Effector memory CD4-positive, alpha-beta T cell (primary cell): ENCODE data around the gene MEG3.

Source experiments
- DNase-seq, 3 donors: peaks; one replicate each; pipeline ENCODE4 v3.0.0-alpha.2; 2020
- H3K27ac ChIP-seq: 2 replicates; pipeline ENCODE4 v1.7.0; 2013; ENCODE audit warnings: mild to moderate bottlenecking, low read length, moderate library complexity; ENCODE audit not compliant: insufficient read depth, poor library complexity, severe bottlenecking
- H3K27me3 ChIP-seq: replicated peaks from 2 replicates; pipeline ENCODE4 v1.7.0; 2013; ENCODE audit warnings: mild to moderate bottlenecking, low read length; ENCODE audit not compliant: insufficient read depth, control insufficient read depth, poor library complexity, severe bottlenecking
- H3K36me3 ChIP-seq: 2 replicates; pipeline ENCODE4 v1.7.0; 2013; ENCODE audit warnings: mild to moderate bottlenecking, low read length, moderate library complexity; ENCODE audit not compliant: control insufficient read depth, insufficient read depth
- H3K4me1 ChIP-seq: 2 replicates; pipeline ENCODE4 v1.7.0; 2013; ENCODE audit warnings: low read length, mild to moderate bottlenecking; ENCODE audit not compliant: control insufficient read depth, insufficient read depth, poor library complexity, severe bottlenecking
- H3K4me3 ChIP-seq: 2 replicates; pipeline ENCODE4 v1.7.0; 2013; ENCODE audit warnings: low read length, low read depth, mild to moderate bottlenecking; ENCODE audit not compliant: insufficient read depth, poor library complexity, severe bottlenecking
- H3K9me3 ChIP-seq: 2 replicates; pipeline ENCODE4 v1.7.0; 2013; ENCODE audit warnings: mild to moderate bottlenecking, low read length, moderate library complexity; ENCODE audit not compliant: control insufficient read depth

The MEG3 gene

DNA sequence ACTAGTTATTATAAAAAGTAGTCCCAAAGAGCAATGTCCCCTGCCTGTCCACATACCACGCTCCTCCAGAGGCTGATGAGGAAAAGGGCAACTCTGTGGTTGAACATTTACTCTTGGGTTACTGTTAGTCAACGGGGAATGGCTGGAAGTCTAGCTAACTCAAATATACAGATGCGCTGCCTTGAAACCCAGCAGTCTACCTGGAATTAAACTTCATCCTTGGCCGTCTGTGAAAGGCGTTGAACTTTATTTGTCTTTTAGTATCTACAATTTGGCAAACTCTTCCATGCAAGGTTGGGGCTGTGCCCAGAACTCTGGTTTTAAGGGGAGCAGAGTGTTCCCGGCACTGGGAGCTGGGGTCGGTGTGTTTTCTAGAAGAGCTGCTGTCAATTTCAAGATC is 3.9 kb upstream of the MEG3 start:
- Histone ChIP-seq H3K36me3 (no peaks in the 10 kb centered on the region), H3K27ac (no peak overlapping the region), H3K27me3 (no peaks in the 10 kb centered on the region), H3K4me3 (no peak overlapping the region), H3K9me3 (no peaks in the 10 kb centered on the region), H3K4me1 (no peaks in the 10 kb centered on the region)
- no peak for DNase-seq

DNA sequence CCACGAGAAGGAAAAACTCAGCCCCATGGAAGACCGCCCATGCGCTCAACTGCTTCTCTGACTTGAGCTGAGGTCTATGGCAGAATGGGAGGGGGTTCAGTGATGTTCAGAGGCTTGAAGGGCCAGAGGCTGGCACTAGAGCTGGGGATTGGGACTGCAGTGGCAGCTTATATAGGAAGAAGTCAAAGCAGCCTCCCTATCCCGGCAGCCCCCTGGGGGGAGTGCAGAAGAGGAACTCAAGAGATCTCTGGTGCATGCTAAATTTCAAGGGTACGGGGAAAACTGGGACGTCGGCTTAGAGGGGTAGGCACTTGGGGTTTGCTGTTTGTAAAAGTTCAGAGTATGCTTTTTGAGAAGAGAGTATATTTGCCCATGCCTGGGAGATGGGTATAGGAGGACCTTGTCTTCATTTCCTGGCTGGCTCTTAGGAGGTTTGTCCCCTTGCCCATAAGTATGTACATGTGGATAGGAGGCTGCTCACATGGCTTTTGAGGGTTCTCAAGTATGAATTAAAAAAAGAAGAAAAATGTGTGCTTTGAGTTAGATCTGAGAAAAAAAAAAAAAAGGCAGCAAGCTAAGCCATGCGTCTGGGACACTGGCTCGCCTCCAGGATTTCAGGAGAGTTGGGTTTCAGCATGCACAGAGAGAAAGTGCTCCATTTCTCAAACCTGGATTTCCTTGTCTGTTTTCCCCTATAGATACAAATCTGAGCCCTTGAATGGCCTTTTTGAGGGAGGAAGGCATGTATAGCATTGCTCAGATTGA is 3.2 kb upstream of the MEG3 start:
- Histone ChIP-seq H3K27ac (no peak overlapping the region), H3K36me3 (no peaks in the 10 kb centered on the region), H3K4me1 (no peaks in the 10 kb centered on the region), H3K4me3 (no peak overlapping the region), H3K27me3 (no peaks in the 10 kb centered on the region), H3K9me3 (no peaks in the 10 kb centered on the region)
- no peak for DNase-seq

DNA sequence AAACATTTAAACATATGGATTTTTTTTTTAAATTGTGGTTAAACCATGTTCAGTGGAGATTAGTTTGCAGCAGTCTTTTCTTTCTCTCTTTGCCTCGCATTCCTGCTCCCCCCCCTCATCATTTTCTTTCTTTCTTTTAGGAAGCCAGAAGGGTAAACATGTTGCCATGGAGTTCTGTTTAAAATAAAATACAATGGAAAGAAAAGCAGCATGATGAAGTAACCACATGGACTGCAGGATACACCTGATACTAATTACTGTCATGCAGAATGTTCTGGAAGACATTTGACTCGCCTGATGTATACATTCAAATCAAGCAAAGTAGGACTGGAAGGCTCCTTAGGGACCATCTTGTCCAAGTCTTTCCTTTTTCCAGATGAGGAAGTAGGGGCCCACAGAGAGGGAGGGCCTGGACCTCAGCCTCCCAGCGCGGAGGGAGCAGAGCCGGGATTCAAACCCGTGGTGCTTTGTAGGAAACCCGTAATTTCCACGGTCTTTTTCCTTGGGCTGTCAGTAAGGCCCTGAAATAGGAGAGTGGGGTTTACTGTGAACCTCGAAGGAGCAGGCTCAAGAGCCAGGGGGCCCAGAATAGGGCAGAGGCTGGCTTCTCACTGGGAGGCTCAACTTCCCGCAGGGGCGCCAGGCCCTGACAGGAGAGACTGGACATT is 2.4 kb upstream of the MEG3 start:
- Histone ChIP-seq H3K4me3 (no peak overlapping the region), H3K4me1 (no peaks in the 10 kb centered on the region)
- no peak for DNase-seq

DNA sequence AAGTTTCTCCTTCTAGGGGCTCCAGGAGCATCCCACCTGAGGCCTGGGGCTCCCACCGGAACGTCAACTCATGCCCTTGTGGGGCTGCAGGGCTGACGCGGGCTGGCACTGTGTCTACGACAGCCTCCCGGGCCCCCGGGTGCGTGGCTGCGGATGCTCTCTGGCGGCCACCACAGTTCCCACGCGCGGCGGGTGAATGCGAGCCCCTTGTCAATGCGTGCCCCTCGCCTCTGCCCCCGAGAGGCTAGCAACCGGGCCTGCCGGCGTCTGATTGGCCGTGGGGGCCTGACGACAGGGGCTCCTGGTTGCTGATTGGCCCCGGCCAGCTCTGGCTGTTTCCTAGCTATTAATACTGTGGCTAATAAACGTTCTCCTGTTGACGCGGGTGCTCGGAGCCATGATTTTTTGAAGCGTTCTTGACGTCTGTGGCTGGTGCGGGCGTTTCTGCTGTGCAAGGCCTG is 1.8 kb upstream of the MEG3 start:
- no peak overlapping the region for H3K27ac ChIP-seq
- H3K27me3 ChIP-seq, result no peaks in the 10 kb centered on the region
- H3K4me3 ChIP-seq, result no peak overlapping the region
- no peaks in the 10 kb centered on the region for H3K36me3 ChIP-seq
- DNase-seq, result no peak
- no peaks in the 10 kb centered on the region for H3K9me3 ChIP-seq
- no peaks in the 10 kb centered on the region for H3K4me1 ChIP-seq

More for the DNA sequence above, 2.4 kb upstream of the MEG3 start:
- Histone ChIP-seq H3K36me3 (no peaks in the 10 kb centered on the region), H3K27ac (no peak overlapping the region), H3K27me3 (no peaks in the 10 kb centered on the region), H3K9me3 (no peaks in the 10 kb centered on the region)

DNA sequence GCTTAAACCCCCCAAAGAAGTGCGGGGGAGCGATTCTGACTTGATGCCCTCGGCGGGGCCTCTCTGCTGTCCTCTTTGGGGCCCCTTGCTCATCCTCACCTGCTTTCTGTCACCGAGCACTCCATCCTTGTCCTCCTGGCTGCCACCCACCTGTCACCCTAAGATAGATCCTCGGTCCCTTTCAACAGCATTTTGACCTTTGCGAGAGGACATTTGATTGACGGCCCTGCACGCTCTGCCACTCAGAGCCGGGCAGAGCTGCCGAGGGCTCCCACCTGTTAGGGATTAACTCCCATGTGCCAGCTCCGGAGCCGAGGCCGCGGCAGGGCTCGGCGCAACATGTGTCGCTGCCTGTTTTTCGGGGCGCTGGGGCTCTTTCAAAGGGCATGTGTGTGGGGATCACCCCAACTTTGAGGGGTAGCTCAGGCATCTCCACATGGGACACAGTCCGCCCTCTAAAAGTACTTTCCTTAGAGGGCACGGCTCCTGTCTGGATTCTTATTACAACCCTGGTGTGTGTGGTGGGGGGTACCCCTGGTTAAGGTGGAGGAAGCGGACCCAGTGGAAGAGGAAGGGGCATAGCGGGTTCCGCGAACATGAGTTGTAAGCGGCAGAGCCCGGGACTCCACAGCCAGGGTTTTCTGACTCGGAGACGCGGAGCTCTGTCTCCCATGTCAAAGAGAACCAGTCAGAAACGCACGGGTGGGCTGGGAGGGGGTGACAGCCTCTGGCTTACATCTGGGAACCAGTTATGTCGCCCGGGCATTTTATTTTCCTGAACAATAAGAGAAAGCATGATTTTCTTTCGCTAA is 811 bp upstream of the MEG3 start:
- no peaks in the 10 kb centered on the region for H3K27me3 ChIP-seq
- H3K27ac ChIP-seq, result no peak overlapping the region
- no peaks in the 10 kb centered on the region for H3K9me3 ChIP-seq
- no peaks in the 10 kb centered on the region for H3K4me1 ChIP-seq
- no peak for DNase-seq
- H3K4me3 ChIP-seq, result no peak overlapping the region
- H3K36me3 ChIP-seq, result no peaks in the 10 kb centered on the region

DNA sequence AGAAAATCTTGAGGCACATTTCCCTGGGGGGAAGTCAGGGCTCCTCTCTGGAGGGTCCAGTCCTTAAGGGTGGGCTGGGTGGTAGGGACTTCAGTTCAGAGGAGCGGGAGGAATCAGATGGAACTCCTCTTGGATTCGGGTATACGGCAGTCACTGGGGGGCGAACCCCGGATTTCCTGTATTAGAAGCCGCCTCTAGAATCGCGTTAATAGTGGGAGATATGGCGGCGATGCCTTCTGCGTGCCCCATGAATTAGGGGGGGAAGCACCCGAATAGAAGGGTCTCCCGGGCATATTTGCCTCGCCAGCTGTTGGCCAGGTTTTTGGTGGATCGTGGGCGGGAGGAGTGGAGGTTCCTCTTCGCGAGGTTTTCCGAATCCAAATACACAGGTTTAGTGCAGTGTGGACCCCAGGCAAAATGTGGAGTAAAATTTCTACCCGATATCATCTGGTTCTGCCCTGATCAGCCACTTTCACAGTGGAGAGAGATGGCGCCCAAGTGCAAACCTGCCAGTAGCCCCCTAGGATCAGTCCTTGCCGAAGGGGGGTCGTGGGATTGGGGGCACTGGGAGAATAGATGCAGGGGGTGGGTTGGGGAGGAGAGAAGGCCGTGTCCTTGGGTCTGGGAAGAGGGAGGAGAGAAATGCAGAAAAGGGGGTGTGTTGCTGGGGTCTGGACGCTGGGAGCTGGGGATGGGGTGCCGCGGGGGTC is 628 bp downstream of the MEG3 start:
- no peak overlapping the region for H3K4me3 ChIP-seq
- no peaks in the 10 kb centered on the region for H3K4me1 ChIP-seq
- H3K27me3 ChIP-seq, result no peaks in the 10 kb centered on the region
- no peak overlapping the region for H3K27ac ChIP-seq
- no peaks in the 10 kb centered on the region for H3K36me3 ChIP-seq
- no peaks in the 10 kb centered on the region for H3K9me3 ChIP-seq
- no peak for DNase-seq

DNA sequence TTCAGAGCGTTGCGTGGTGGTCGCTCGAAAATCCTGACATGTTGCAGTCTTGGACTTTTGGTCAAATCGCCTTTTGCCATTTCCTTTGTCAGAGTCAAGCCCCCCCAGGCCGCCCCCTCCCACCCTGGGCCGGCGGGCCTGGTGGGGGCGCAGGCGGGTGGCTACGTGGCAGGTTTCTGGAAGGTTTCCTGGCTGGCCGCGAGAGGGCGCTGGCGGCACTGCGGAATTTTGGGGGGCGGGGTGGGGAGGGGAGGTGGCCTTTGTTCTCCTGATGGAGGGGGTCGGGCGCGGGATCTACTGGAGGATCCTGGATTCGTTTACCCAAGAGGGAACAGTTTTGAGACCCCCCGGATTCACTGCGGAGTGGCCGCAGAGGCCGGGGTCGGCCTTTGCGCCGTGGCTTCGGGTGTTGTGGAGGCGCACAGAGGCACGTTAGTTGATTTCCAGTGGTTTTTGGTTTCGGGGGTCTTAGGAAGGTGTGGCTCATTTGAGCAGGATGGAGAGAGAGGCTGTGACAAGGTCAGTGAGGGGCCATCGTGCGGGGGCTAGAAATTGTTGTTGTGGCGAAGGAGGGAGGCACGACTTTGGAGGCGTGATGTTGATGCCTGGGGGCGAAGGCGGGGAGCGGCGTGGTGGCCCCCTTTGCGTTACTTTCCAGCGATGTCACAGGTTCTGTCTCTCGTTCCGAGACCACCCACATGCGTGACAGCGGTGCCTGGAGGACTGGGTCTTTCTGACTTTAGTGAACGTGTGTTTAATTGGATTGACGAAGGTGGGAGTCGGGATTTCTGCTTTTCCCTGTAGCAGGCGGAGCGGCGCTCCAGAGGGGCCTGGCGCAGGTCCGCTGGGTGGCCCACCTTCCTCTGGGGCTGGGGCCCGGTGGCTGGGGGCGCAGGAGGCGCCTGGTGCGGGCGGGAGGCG is 1.4 kb downstream of the MEG3 start:
- H3K27ac ChIP-seq, result no peak overlapping the region

DNA sequence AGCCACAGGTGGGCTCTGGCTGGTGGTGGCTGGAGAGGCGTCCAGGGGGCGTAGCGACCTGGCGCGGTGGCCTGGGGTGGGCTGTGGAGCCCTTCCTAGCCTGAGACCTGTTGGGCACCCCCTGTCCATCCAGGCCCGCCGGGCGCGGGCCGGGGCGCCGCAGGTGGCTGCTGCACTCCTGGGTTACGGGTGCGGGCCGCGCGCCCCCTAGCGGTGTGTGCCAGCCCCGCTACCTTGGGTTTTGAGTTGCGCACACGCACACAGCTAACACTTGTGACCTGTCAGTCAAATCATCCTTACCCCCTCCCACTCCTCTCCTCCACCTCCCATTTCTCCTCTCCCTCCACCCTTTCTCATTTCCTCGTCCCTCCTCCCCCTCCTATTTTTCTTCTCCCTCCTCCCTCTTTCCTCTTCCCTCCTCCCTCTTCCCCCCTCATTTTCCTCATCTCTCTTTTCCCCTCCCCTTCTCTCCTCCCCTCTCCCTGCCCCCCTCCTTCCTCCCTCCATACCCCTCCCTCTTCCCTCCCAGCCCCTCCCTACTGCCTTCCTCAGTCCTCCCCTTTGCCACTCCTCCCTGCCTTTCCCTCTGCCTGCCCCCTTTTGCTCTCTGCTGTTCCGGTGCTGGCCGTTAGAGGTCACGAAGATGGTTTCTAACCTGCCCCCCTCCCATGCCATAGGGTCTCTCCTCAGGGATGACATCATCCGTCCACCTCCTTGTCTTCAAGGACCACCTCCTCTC is 2.3 kb downstream of the MEG3 start:
- Histone ChIP-seq H3K4me3 (no peak overlapping the region), H3K36me3 (no peaks in the 10 kb centered on the region), H3K27ac (no peak overlapping the region), H3K27me3 (no peaks in the 10 kb centered on the region), H3K9me3 (no peaks in the 10 kb centered on the region), H3K4me1 (no peaks in the 10 kb centered on the region)
- DNase-seq, result no peak

More for the DNA sequence above, 1.4 kb downstream of the MEG3 start:
- Histone ChIP-seq H3K4me3 (no peak overlapping the region), H3K36me3 (no peaks in the 10 kb centered on the region), H3K27me3 (no peaks in the 10 kb centered on the region), H3K4me1 (no peaks in the 10 kb centered on the region), H3K9me3 (no peaks in the 10 kb centered on the region)
- no peak for DNase-seq
